Measurements from ENCODE around the gene UCN2.
"Not testable (repeated sequence)": the region's sequence is repeated elsewhere in the genome, so short reads cannot be mapped to it uniquely, and the experiment has no call there.

UCN2 gene

DNA sequence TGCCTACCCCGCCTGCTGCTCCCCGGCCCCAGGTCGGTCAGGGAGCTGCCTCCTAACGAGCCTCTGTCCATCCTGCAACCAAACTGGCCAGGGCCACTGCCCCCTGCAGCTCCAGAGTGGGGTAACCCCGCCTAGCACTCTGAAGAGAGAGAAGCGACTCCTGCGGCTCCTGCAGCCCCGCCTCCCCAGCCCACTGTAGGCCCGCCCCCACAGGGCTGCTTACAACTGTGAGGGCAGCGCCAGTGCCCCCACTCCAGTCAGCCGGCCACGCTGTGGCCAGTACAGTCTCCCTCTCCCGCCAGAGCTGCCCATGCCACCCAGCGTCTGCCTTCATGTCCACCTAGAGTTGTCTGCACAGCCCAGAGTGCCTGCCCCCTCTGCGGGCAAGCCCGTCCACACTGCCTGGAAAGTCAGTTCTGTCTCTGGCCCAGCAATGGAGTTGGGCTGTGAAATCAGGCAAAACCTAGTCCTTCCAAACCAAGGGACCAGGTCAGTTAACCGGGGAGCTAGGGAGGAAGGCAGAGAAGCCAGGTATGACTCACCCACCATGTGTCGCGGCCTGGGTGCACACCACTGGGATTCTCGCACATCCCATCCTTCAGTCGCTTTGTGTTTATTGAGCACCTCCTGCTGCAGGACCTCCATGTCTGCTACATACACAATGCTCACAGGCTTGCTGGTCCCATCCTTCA lies 2.4 kb downstream of the UCN2 start:
- DNase-seq (ENCODE audit: low read depth, low spot score) = no peak

DNA sequence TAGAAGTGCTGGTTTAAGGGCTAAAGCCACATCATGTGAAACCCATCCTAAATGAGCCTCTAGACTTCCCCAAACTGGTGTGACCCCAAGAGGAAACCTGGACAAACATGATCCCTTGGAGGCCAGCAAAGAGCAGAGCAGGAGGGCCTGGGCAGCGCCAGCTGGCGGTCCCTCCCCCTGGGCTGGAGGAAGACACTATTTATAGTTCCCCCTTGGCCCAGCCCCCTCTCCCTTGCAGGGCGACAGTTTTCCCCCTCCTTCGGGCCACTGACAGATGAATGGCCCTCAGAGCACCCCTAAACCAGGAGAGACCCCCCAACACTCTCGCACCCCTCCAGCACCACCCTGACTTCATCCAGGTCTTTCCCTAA lies 2.9 kb downstream of the UCN2 start:
- DNase-seq (ENCODE audit: low read depth, low spot score) = no peak

GRCh38 chr3:48558493-48559134 lies 5.0 kb downstream of the UCN2 start:
- no peak for DNase-seq (ENCODE audit: low read depth, low spot score)

DNA sequence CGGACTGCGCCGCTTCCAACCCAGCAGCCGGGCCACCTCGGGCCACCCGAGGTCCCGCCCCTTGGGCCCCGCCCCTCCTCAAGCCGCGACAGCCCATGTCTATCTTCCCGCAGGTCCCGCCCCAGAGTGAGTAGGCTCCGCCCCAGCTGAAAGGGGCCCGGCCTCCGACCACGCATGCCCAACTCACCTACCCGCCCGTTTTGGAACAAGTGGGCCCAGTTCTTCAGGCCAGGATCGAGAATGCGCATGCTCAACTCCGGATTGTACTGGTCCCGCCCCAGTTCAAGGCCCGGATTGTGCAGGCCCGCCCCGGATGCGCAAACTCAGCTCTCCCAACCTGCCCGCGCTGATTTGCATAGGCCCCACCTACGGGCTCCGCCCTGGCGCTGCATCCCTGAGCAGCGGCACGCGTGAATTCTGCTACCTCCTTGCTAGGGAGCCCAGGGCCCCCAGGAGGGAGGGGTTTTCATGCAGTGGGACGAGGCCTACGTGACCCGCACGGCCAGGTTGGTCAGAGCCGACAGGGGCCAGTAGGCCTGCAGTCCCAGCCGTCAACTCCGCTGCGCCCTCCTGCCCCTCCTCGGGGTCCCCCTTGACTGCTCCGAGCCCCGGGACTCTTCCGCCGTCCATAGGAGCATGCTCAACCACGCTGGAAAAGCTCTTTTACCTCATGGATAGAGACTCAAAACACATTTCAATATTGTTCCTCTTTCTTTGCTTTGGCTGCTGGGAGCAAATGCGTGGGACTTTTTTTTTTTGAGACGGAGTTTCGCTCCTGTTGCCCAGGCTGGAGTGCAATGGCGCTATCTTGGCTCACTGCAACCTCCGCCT lies 6.6 kb downstream of the UCN2 start, which contains the start of gene PFKFB4:
TSS of gene PFKFB4 (minus strand) at position 8 of the 831 bp plus-strand sequence. CDS start 26 bp downstream, outside the sequence.
- peak; percentile 96 for DNase-seq (ENCODE audit: low read depth, low spot score)

DNA sequence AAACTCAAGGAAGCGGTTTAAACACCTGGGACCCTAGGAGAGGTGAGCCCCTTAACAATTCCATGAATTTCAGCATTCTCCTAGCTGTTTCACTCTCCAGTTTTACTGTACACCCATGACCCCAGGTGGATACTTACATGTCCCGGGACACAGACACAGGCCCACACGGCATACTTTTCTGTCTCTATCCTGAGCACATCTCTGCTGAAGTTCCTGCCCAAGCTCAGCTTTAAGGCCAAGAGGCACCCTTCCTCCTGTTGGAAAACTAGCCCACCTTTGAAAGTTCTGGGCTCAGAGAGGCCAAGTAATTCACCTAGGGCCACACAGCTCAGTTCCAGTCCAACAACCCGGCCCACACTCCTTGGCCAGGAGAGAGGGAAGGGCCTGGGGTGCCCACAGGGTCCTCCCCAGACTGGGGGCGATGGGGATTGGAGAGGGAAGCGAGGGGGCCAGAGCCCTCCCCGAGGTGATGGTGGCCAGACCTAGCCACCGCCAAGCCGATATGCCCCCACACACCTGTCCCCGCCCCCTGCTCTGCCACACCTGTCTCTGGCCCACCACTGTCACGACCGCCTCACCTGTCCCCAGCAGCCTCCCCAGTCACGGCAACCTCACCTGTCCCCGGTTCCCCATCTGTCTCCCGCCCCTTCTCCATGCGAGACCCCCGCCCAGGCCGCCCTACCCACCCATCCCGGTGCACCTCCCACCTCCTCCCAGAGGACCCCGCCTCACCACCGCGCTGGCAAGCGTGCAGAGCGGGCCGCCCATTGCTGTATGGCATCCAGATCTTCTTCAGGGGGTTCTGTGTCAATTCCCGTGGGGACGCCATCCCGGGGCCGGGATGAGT lies 7.4 kb downstream of the UCN2 start:
- no peak for DNase-seq (ENCODE audit: low read depth, low spot score)

GRCh38 chr3:48555231-48555948 lies 8.2 kb downstream of the UCN2 start:
- DNase-seq (ENCODE audit: low read depth, low spot score) = no peak

DNA sequence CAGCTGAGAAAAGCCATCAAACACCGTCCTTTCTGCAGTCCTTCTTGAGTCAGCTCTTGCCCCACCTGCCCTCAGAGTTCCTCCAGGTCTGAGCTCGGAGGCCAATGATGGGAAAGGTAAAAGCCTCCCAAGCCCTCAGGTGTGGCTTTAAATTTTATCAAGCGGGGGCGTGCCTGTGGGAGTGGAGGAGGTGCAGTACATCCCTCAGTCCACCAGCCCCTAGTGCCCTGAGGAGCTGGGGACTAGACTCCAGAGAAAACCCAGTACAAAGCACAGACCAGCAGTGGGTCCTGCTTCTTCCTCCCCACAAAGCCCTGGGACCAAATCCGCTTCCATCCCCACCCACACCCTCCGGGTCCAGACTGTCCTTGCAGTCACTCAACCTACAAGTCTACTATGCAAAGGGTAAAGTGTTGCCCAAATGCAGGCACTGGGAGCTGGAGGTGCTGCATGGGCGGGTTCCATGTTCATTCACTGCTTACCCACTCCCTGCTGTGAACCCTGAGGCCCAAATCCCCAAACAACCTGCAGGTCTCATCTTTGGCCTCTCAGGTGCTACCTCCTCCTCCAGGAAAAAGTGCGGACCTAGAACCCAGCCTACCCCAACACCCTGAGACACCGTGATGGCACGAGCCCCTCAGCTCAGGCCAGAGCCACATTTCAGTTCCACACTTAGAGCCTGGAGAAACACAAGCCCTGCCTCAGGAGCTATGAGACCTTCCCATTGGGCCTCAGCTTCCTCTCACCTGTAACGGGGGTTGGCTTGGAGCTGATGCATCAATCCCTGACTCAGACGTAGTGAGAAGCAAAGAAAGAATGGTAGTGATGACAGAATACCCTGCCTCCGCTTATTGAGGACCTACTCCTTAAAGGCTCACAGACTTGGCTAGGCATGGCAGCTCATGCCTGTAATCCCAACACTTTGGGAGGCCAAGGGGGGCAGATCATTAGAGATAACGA lies 9.4 kb downstream of the UCN2 start:
- no peak for DNase-seq (ENCODE audit: low read depth, low spot score)

DNA sequence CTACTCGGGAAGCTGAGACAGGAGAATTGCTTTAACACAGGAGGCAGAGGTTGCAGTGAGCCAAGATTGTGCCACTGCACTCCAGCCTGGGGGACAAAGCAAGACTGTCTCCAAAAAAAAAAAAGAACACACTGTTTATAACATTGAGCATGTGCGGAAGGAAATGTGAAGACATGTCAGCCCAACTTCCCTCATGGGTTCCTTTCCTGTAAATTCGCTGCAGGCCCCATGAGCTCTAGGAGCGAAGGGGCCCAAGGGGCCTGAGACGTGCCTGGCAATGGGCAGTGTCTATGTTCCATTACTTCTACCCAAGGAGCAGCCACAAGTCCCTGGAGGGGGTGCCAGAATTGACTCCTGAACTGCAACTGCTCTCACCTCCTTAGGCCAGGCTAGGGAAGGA lies 10.2 kb downstream of the UCN2 start:
- DNase-seq (ENCODE audit: low read depth, low spot score) = no peak

DNA sequence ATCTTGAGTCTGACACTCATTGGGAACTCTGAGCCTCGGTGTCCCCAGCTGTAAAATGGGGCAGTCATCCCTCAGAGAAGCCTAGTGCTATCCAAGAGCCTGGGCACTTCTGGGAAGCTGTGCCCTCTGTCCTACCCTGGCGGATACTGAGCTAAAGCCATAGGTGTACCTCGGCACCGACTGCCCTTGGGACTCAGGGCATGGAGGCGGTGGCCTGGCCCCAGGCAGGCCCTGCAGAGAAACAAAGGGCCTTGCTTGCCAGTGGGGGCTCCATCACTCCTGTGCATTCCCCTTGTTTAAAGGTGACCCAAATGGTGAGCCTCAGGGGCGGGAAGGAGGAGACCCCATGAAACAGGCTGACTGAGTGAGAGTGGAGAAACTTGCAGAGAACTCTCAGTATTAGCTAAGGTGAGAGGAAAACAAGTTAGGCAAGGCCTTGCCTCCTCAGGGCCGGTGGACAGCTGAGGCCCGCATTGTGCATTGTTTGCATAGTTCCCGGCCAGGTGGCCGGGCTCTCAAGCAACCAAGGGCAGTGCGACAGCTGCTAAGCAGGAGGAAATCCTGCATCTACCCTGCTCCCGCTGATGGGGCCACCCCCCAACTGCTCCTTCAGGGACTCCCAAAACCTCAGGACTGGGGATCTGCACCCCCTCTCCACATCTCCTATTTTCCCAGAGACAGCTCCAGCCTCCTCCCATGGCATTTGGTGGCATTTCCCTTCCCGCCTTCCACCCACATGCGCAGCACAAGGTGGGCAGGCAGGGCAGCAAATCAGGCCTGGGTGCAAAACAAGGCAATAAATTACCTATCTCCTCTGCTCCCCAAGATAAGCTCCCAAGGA lies 11.2 kb downstream of the UCN2 start:
- no peak for DNase-seq (ENCODE audit: low read depth, low spot score)

- DNase-seq (ENCODE audit: low read depth, low spot score) = not testable (repeated sequence)
Measured at GRCh38 chr3:48551651-48552050, 11.9 kb downstream of the UCN2 start.

DNA sequence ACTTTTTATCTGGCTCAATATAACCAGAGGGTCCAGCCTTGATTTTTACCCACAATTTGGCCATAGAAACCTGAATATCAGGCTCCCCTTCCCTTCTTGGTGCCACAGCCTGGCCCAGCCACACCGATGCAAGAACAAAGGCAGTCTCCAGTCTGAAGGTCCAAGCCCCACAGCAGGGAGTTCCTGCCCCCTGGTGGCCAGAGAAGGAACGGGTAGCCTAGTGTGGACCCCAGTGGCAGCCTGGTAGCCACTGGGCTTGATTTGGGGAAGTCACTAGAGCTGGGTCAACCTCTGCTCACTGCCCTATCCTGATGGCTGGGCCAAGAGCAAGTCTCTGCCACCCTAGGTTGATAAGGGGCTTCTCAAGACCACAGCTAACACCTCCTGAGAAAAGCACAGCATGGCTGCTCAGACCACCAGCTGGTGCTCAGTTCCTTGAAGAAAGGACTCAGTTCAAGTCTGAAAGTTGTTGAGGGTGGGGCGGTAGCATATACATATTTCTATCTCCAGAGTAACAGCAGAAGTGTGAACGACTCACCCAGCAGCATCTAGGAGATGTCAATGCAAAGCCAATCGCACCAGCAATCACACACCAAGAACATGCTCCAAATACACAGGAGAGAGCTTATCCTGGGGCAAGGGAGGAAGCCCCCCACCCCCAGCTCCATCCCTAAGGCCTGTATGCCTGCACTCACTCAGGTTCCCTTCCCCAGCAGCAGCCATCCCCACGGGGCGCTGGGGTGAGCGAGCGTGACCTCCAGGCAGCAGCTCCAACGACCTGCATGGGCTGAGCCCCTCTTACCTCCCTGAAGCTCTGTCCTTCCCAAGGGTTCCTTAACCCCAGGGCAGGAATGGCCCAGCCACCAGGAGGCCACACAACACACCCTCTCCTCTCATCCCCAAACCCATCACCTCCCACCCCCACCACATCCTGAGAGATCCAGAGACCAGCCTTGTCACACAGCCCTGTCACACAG lies 14.6 kb downstream of the UCN2 start:
- DNase-seq (ENCODE audit: low read depth, low spot score) = no peak

DNA sequence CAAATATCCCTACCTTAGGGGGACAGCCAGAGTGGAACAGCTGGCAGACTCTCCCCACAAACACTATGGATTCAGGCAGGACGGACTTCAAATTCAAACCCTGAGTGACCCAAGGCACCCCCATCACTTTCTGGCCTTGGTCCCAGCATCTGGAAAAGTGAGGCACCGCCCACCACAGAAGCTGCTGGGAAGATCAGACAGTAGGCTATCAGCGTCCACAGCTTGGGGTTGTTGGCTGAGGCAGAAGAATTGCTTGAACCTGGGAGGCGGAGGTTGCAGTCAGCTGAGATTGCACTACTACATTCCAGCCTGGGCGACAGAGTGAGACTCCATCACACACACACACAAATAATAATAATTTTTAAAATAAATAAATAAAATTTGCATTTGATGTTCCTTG lies 15.5 kb downstream of the UCN2 start:
- DNase-seq (ENCODE audit: low read depth, low spot score) = no peak

GRCh38 chr3:48546203-48546829 lies 17.3 kb downstream of the UCN2 start:
- DNase-seq (ENCODE audit: low read depth, low spot score) = no peak

- DNase-seq (ENCODE audit: low read depth, low spot score) = no peak
Measured at GRCh38 chr3:48544141-48544540, 19.4 kb downstream of the UCN2 start.

GRCh38 chr3:48543271-48543866 lies 20.2 kb downstream of the UCN2 start:
- no peak for DNase-seq (ENCODE audit: low read depth, low spot score)

GRCh38 chr3:48538451-48538850 lies 25.1 kb downstream of the UCN2 start:
- no peak for DNase-seq (ENCODE audit: low read depth, low spot score)

- DNase-seq (ENCODE audit: low read depth, low spot score) = no peak
Measured at GRCh38 chr3:48536785-48537184, 26.8 kb downstream of the UCN2 start.

Measured in brain pericyte (primary cell).